Inflammatory macrophage treated with lipopolysaccharide for 4 hours (primary cell): Measurements from ENCODE around the gene DHRS3.
"Not testable (repeated sequence)": the region's sequence is repeated elsewhere in the genome, so short reads cannot be mapped to it uniquely, and the experiment has no call there.

ENCODE experiments used
- DNase-seq: peaks from one replicate; pipeline ENCODE4 v3.0.0-alpha.2; 2020

The DHRS3 gene

GRCh38 chr1:12551584-12551983, 66.4 kb downstream of the DHRS3 start:
- no peak for DNase-seq

- DNase-seq = no peak
Measured at GRCh38 chr1:12549460-12550349, 68.3 kb downstream of the DHRS3 start.

GRCh38 chr1:12548973-12549459, 69.0 kb downstream of the DHRS3 start:
- DNase-seq = no peak

- no peak for DNase-seq
Measured at GRCh38 chr1:12548279-12548972, 69.6 kb downstream of the DHRS3 start.

GRCh38 chr1:12547586-12548225, 70.3 kb downstream of the DHRS3 start:
- no peak for DNase-seq

- no peak for DNase-seq
Measured at GRCh38 chr1:12546771-12547585, 71.0 kb downstream of the DHRS3 start.

- no peak for DNase-seq
Measured at GRCh38 chr1:12544992-12545391, 73.0 kb downstream of the DHRS3 start.

- DNase-seq = no peak
Measured at GRCh38 chr1:12544357-12544756, 73.7 kb downstream of the DHRS3 start.

GRCh38 chr1:12543740-12544154, 74.3 kb downstream of the DHRS3 start:
- no peak for DNase-seq

GRCh38 chr1:12542616-12543592, 75.1 kb downstream of the DHRS3 start:
- no peak for DNase-seq

GRCh38 chr1:12542138-12542465, 75.9 kb downstream of the DHRS3 start:
- DNase-seq = no peak

GRCh38 chr1:12541274-12542137, 76.5 kb downstream of the DHRS3 start:
- DNase-seq = no peak

- no peak for DNase-seq
Measured at GRCh38 chr1:12540580-12541273, 77.3 kb downstream of the DHRS3 start.

GRCh38 chr1:12539705-12540579, 78.1 kb downstream of the DHRS3 start:
- DNase-seq = no peak

- no peak for DNase-seq
Measured at GRCh38 chr1:12539320-12539704, 78.7 kb downstream of the DHRS3 start.

GRCh38 chr1:12538536-12538935, 79.5 kb downstream of the DHRS3 start:
- not testable (repeated sequence) for DNase-seq

- no peak for DNase-seq
Measured at GRCh38 chr1:12537906-12538461, 80.0 kb downstream of the DHRS3 start.

GRCh38 chr1:12537294-12537693, 80.7 kb downstream of the DHRS3 start:
- no peak for DNase-seq
